HG02840 (cell line): ENCODE results near the gene CLRN1.

Experiments
- ATAC-seq: cut with Tn5 transposase; IDR thresholded peaks from one replicate; pipeline ENCODE4 v1.9.1; 2021; ENCODE audit warnings: mild to moderate bottlenecking, moderate library complexity, moderate number of reproducible peaks; ENCODE audit not compliant: unreplicated experiment, low FRiP score

CLRN1 gene

GRCh38 chr3:150878290-150878689 is 94.2 kb downstream of the CLRN1 start:
- ATAC-seq: no peak

- no peak for ATAC-seq
Observed at GRCh38 chr3:150877303-150877702, 95.2 kb downstream of the CLRN1 start.

DNA sequence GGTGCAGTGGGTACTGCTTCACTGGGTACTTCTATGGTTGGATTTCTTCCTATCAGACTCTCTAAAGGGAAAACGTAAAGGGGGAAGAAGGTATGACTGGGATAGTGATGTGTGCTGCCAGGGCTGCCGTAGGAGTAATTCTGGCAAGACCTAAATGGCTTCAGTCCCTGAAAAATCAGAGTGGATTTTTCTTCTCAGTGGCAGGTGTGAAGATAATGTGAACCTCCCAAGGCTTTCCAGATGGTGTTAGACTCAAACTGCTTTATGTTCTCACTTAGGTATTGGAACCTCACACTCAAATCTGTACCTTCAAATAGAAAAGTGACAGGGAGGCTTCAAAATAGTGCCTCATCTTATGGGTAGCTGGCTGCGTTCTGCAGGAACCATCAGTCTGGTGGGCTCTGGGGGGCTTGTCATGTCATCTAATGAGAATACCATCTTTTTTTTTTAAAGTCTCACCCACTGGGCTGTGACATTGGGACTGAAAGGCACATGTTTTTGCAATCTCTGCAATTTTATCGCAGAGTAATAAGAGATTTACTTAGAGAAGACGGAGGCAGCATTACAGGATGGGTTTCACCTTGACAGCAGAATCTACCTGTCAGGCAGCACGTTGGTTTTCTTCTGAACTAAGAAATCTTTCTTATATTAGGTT is 95.8 kb downstream of the CLRN1 start:
- no peak for ATAC-seq
